HEK293 (cell line): ENCODE results near the gene DLG3.

Experiments used
- CTCF ChIP-seq: fragments of 450-650 bp; formaldehyde crosslinking; IDR thresholded peaks from 2 replicates; pipeline ENCODE4 v1.5.1; 2016; ENCODE audit warnings: missing biosample characterization, missing genetic modification characterization
- GLI2 ChIP-seq: fragments of 450-650 bp; formaldehyde crosslinking; IDR thresholded peaks from 2 replicates; pipeline ENCODE4; 2017; ENCODE audit warnings: missing biosample characterization, missing genetic modification characterization, low read depth, borderline replicate concordance
- ZNF169 ChIP-seq: fragments of 450-650 bp; formaldehyde crosslinking; IDR thresholded peaks from 2 replicates; pipeline ENCODE4 v1.5.1; 2016; ENCODE audit warnings: missing biosample characterization, missing genetic modification characterization
- ZNF184 ChIP-seq: fragments of 450-650 bp; IDR thresholded peaks from 2 replicates; pipeline ENCODE4 v1.5.1; 2018; ENCODE audit warnings: missing biosample characterization, mild to moderate bottlenecking, missing genetic modification characterization
- ZNF311 ChIP-seq: fragments of 450-650 bp; formaldehyde crosslinking; IDR thresholded peaks from 2 replicates; pipeline ENCODE4 v1.5.1; 2017; ENCODE audit warnings: missing biosample characterization, missing genetic modification characterization, borderline replicate concordance

GRCh38 chrX:70476166-70476933 lies 31.7 kb downstream of the DLG3 start:
- TF ChIP-seq GLI2 (tag by site-specific recombination) = no peak
- TF ChIP-seq ZNF311 (tag by site-specific recombination) = no peak
- no peak for TF ChIP-seq CTCF
- no peak for TF ChIP-seq ZNF184 (tag by site-specific recombination)
- TF ChIP-seq ZNF169 (tag by site-specific recombination) = no peak
